ENCODE data around the gene EHD1. TPM values are rescaled to one million over a fixed set of nuclear protein-coding genes. Genes with fewer than 3 reads are reported as not detected.

The EHD1 gene
- total and polyA plus RNA-seq, 9 of the 15 experiments (the other 6 are each of a cell fraction or from before 2014, with no cell fraction given) = 0.46 to 65.0 (median 16.4) TPM

DNA sequence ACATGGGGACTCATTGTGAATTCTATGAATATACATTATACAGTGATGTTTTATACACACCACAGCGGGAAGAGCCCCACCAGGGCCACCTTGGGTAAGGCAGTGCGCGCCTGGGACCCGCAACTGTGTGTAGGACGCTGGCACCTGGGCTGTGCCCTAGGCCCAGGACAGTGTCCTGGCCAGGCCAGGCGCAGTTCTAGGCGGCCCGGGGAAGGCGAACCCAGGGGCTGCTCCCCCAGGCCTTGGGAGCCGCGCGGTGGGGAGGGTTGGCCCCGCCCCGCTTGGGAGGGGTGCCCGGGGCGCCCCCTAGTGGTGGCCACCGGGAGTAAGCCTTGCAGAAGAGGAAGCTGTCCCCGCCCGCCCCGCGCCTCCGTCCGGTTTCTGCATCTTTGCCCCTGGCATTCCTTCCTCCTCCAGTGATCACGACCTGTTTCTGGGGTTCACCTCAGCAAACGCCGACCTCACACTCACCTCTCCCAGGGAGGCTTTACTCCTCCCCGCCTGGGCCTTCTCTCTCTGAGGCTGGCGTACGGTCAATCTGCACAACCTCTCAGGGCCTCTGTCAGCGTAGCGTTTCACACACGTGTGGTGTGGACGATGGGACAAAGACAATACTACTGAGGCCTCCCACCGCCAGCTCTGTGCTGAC is 9.5 kb upstream of the EHD1 start (continued):
- TF ChIP-seq, protein P1, sequence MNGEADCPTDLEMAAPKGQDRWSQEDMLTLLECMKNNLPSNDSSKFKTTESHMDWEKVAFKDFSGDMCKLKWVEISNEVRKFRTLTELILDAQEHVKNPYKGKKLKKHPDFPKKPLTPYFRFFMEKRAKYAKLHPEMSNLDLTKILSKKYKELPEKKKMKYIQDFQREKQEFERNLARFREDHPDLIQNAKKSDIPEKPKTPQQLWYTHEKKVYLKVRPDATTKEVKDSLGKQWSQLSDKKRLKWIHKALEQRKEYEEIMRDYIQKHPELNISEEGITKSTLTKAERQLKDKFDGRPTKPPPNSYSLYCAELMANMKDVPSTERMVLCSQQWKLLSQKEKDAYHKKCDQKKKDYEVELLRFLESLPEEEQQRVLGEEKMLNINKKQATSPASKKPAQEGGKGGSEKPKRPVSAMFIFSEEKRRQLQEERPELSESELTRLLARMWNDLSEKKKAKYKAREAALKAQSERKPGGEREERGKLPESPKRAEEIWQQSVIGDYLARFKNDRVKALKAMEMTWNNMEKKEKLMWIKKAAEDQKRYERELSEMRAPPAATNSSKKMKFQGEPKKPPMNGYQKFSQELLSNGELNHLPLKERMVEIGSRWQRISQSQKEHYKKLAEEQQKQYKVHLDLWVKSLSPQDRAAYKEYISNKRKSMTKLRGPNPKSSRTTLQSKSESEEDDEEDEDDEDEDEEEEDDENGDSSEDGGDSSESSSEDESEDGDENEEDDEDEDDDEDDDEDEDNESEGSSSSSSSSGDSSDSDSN (IDR thresholded peaks at IDR 0.05; ENCODE audit: borderline replicate concordance in 1 of 2, low read depth in 2 of 2, low read length in 2 of 2) = no peak
- TF ChIP-seq RB1 (IDR thresholded peaks at IDR 0.05; ENCODE audit: low read depth) (peak; percentile 96), HDGF (IDR thresholded peaks at IDR 0.05) (peak; percentile 49; the same call in 1 of the 2 replicates), ZNF232 (CRISPR knock-in tag; IDR thresholded peaks at IDR 0.05) (0 out of 2 replicates have a peak, but pooled peaks have one; percentile 18), HDAC1 (IDR thresholded peaks at IDR 0.05) (peak in 1 of 2 experiments; percentile 54; a peak in 1 of 4 replicates), SREBF2 (CRISPR knock-in tag; IDR thresholded peaks at IDR 0.05) (no peak), MYBL2 (IDR thresholded peaks at IDR 0.05; ENCODE audit: low read depth) (no peak), MYBL2 (CRISPR knock-in tag; IDR thresholded peaks at IDR 0.05; ENCODE audit: borderline replicate concordance) (no peak), EP400 (IDR thresholded peaks at IDR 0.05) (peak; percentile 62), ZKSCAN1 (IDR thresholded peaks at IDR 0.05; ENCODE audit: low read depth, low read length) (peak; percentile 70), HLTF (IDR thresholded peaks at IDR 0.05) (no peak), KDM4B (IDR thresholded peaks at IDR 0.05; ENCODE audit: borderline replicate concordance in 2 of 2, low read depth in 1 of 2) (no peak; a peak in 1 of 4 replicates), SAP30 (IDR thresholded peaks at IDR 0.05; ENCODE audit: borderline replicate concordance, insufficient read depth, low read depth, low read length, poor library complexity, severe bottlenecking) (peak; percentile 31), RCOR1 (IDR thresholded peaks at IDR 0.05; ENCODE audit: borderline replicate concordance in 1 of 2, low read depth in 2 of 2, low read length in 2 of 2) (peak in 1 of 2 experiments; percentile 64; a peak in 2 of 4 replicates), STAG1 (CRISPR knock-in tag; IDR thresholded peaks at IDR 0.05; ENCODE audit: borderline replicate concordance) (no peak), MECOM (CRISPR knock-in tag; IDR thresholded peaks at IDR 0.05) (no peak), ARID1B (IDR thresholded peaks at IDR 0.05) (peak; percentile 49)
- TF ChIP-seq, protein P2, sequence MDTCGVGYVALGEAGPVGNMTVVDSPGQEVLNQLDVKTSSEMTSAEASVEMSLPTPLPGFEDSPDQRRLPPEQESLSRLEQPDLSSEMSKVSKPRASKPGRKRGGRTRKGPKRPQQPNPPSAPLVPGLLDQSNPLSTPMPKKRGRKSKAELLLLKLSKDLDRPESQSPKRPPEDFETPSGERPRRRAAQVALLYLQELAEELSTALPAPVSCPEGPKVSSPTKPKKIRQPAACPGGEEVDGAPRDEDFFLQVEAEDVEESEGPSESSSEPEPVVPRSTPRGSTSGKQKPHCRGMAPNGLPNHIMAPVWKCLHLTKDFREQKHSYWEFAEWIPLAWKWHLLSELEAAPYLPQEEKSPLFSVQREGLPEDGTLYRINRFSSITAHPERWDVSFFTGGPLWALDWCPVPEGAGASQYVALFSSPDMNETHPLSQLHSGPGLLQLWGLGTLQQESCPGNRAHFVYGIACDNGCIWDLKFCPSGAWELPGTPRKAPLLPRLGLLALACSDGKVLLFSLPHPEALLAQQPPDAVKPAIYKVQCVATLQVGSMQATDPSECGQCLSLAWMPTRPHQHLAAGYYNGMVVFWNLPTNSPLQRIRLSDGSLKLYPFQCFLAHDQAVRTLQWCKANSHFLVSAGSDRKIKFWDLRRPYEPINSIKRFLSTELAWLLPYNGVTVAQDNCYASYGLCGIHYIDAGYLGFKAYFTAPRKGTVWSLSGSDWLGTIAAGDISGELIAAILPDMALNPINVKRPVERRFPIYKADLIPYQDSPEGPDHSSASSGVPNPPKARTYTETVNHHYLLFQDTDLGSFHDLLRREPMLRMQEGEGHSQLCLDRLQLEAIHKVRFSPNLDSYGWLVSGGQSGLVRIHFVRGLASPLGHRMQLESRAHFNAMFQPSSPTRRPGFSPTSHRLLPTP (IDR thresholded peaks at IDR 0.05; ENCODE audit: borderline replicate concordance, extremely low read depth, insufficient read length) = no peak
- TF ChIP-seq, protein P3, sequence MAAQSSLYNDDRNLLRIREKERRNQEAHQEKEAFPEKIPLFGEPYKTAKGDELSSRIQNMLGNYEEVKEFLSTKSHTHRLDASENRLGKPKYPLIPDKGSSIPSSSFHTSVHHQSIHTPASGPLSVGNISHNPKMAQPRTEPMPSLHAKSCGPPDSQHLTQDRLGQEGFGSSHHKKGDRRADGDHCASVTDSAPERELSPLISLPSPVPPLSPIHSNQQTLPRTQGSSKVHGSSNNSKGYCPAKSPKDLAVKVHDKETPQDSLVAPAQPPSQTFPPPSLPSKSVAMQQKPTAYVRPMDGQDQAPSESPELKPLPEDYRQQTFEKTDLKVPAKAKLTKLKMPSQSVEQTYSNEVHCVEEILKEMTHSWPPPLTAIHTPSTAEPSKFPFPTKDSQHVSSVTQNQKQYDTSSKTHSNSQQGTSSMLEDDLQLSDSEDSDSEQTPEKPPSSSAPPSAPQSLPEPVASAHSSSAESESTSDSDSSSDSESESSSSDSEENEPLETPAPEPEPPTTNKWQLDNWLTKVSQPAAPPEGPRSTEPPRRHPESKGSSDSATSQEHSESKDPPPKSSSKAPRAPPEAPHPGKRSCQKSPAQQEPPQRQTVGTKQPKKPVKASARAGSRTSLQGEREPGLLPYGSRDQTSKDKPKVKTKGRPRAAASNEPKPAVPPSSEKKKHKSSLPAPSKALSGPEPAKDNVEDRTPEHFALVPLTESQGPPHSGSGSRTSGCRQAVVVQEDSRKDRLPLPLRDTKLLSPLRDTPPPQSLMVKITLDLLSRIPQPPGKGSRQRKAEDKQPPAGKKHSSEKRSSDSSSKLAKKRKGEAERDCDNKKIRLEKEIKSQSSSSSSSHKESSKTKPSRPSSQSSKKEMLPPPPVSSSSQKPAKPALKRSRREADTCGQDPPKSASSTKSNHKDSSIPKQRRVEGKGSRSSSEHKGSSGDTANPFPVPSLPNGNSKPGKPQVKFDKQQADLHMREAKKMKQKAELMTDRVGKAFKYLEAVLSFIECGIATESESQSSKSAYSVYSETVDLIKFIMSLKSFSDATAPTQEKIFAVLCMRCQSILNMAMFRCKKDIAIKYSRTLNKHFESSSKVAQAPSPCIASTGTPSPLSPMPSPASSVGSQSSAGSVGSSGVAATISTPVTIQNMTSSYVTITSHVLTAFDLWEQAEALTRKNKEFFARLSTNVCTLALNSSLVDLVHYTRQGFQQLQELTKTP (IDR thresholded peaks at IDR 0.05; ENCODE audit: low read depth in 1 of 2, partially characterized antibody in 2 of 2) = no peak

Measured in K562 (cell line).